Activated CD4-positive, alpha-beta memory T cell treated with anti-CD3 and anti-CD28 coated beads for 36 hours (primary cell): ENCODE data around the gene SP9. TPM values are rescaled to one million over a fixed set of nuclear protein-coding genes. Genes with fewer than 3 reads are reported as not detected.

Experiments
- CTCF ChIA-PET: fragments of 350-600 bp; sonication (Branson Sonifier 250); formaldehyde crosslinking; loops from one replicate; lab custom pipeline; 2021; ENCODE audit warnings: antibody characterized with exemption, inconsistent platforms; lab: Charles Lee
- POLR2A ChIA-PET: fragments of 350-600 bp; sonication (Branson Sonifier 250); formaldehyde crosslinking; loops from one replicate; lab custom pipeline; 2021; ENCODE audit warnings: antibody characterized with exemption; lab: Charles Lee
- DNase-seq: peaks from one replicate; pipeline ENCODE4 v3.0.0-alpha.2; 2020
- H3K27ac Mint-ChIP-seq: one replicate; pipeline ENCODE4 v1.8.0; 2021; ENCODE audit warnings: mixed read lengths
- H3K27me3 Mint-ChIP-seq: one replicate; pipeline ENCODE4 v1.8.0; 2021; ENCODE audit warnings: mixed read lengths
- H3K36me3 Mint-ChIP-seq: one replicate; pipeline ENCODE4 v1.8.0; 2021; ENCODE audit warnings: mixed read lengths
- H3K4me1 Mint-ChIP-seq: one replicate; pipeline ENCODE4 v1.8.0; 2021; ENCODE audit warnings: low read depth, mixed read lengths
- H3K4me3 Mint-ChIP-seq: one replicate; pipeline ENCODE4 v1.8.0; 2021; ENCODE audit warnings: mild to moderate bottlenecking, mixed read lengths
- H3K9me3 Mint-ChIP-seq: one replicate; pipeline ENCODE4 v1.8.0; 2021; ENCODE audit warnings: mixed read lengths
- intact Hi-C: fragments of 100-400 bp; cut with micrococcal nuclease; formaldehyde crosslinking; loops from one replicate; pipeline ENCODE4 v1.15.1; 2023
- total RNA-seq, 2 experiments: library from RNA; stranded (reverse); gene quantifications; one replicate each; pipeline ENCODE4 v1.2.3, GENCODE V29; 2021

Gene SP9
- total RNA-seq, 2 experiments from 2014 or later = not detected

DNA sequence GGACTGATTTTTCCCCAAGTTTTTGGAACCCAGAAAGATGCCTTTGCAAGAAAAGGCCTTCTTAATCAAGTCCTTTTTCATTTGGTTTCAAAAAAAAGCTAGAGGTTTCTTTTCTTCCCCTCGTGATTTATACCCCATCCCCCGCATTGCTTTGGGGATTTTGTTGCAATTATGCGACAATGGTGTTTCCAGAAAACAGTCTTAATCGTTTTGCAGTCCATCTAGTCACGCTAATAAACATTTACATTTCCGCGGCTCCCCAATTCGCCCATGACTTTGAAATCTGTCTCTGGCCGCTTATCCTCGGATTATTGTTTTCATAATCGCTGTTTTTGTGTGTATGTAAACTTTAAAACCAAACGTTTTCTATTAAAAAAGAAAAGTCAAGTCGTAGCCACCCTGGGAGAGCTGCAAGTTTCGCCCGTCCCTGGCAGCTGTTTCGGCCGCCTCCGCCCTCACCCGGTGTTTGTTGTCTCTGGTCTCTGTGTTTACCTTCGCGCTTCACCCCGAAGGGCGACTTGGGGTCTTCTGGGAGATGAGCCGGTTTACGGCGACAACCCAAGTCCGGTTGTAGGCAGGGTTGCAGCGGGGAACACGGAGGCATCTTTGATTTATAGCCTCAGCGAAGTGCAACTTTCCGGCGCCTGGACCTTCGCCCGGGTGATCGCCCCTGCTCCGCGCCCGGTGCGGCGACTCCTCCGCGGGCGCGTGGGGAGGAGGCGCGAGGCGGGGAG, 667 bp downstream of the SP9 start:
- CTCF ChIA-PET = interaction anchor here (1.0 to 1.7 kb wide), 2 partner anchors 10 to 935 kb away, joined by 4 to 13 read pairs; no protein-coding TSS in a partner anchor

GRCh38 chr2:174335988-174336500, 1.3 kb downstream of the SP9 start:
- Mint-ChIP-seq H3K4me1 (peaks cover 44% of the 10 kb centered on the region), H3K9me3 (no peaks in the 10 kb centered on the region), H3K36me3 (no peaks in the 10 kb centered on the region), H3K27ac (peak overlapping the region; percentile 49), H3K4me3 (no peak overlapping the region), H3K27me3 (peaks cover 66% of the 10 kb centered on the region)
- POLR2A ChIA-PET = interaction anchor here (2.1 kb wide), 1 partner anchor 10 kb away, joined by 7 read pairs; no protein-coding TSS in a partner anchor
- intact Hi-C loops = loop anchor here (2.0 to 10.0 kb wide), 2 partner anchors 371 to 1799 kb away; partner anchors contain the start of gene SP3
- peak; percentile 36 for DNase-seq
- CTCF ChIA-PET = interaction anchor here (0.9 to 1.7 kb wide), 2 partner anchors 10 to 42 kb away, joined by 3 to 13 read pairs; no protein-coding TSS in a partner anchor

More for the DNA sequence above, 667 bp downstream of the SP9 start:
- H3K4me3 Mint-ChIP-seq = peak overlapping the region; percentile 46
- peak overlapping the region; percentile 73 for H3K27ac Mint-ChIP-seq
- no peaks in the 10 kb centered on the region for H3K9me3 Mint-ChIP-seq
- H3K4me1 Mint-ChIP-seq = peaks cover 42% of the 10 kb centered on the region
- POLR2A ChIA-PET = interaction anchor here (2.1 kb wide), 1 partner anchor 9 kb away, joined by 7 read pairs; no protein-coding TSS in a partner anchor
- H3K27me3 Mint-ChIP-seq = peaks cover 70% of the 10 kb centered on the region
- no peaks in the 10 kb centered on the region for H3K36me3 Mint-ChIP-seq
- intact Hi-C loops = loop anchor here (2.0 to 10.0 kb wide), 2 partner anchors 371 to 1799 kb away; partner anchors contain the start of gene SP3
- no peak for DNase-seq

DNA sequence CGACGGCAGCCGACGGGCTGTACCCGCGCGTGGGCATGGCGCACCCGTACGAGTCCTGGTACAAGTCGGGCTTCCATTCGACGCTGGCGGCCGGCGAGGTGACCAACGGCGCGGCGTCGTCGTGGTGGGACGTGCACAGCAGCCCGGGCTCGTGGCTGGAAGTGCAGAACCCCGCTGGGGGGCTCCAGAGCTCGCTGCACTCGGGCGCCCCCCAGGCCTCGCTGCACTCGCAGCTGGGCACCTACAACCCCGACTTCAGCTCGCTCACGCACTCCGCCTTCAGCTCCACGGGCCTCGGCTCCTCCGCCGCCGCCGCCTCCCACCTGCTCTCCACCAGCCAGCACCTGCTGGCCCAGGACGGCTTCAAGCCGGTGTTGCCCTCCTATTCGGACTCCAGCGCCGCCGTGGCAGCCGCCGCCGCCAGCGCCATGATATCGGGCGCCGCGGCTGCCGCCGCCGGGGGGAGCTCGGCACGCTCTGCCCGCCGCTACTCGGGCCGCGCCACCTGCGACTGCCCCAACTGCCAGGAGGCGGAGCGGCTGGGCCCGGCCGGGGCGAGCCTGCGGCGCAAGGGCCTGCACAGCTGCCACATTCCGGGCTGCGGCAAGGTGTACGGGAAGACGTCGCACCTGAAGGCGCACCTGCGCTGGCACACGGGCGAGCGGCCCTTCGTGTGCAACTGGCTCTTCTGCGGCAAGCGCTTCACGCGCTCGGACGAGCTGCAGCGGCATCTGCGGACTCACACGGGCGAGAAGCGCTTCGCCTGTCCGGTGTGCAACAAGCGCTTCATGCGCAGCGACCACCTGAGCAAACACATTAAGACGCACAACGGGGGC, 2.0 kb downstream of the SP9 start:
- Mint-ChIP-seq H3K36me3 (no peaks in the 10 kb centered on the region), H3K9me3 (no peaks in the 10 kb centered on the region), H3K27me3 (peaks cover 66% of the 10 kb centered on the region), H3K27ac (no peak overlapping the region), H3K4me1 (peaks cover 50% of the 10 kb centered on the region), H3K4me3 (peak overlapping the region; percentile 51)
- peak; percentile 57 for DNase-seq
- POLR2A ChIA-PET = interaction anchor here (1.0 to 2.1 kb wide), 2 partner anchors 10 to 1181 kb away, joined by 3 to 7 read pairs; no protein-coding TSS in a partner anchor
- CTCF ChIA-PET = interaction anchor here (0.6 to 1.7 kb wide), 3 partner anchors 11 to 401 kb away, joined by 3 to 13 read pairs (median 3); no protein-coding TSS in a partner anchor
- intact Hi-C loops = loop anchor here (10.0 kb wide), 1 partner anchor 1798 kb away; no protein-coding TSS in a partner anchor

DNA sequence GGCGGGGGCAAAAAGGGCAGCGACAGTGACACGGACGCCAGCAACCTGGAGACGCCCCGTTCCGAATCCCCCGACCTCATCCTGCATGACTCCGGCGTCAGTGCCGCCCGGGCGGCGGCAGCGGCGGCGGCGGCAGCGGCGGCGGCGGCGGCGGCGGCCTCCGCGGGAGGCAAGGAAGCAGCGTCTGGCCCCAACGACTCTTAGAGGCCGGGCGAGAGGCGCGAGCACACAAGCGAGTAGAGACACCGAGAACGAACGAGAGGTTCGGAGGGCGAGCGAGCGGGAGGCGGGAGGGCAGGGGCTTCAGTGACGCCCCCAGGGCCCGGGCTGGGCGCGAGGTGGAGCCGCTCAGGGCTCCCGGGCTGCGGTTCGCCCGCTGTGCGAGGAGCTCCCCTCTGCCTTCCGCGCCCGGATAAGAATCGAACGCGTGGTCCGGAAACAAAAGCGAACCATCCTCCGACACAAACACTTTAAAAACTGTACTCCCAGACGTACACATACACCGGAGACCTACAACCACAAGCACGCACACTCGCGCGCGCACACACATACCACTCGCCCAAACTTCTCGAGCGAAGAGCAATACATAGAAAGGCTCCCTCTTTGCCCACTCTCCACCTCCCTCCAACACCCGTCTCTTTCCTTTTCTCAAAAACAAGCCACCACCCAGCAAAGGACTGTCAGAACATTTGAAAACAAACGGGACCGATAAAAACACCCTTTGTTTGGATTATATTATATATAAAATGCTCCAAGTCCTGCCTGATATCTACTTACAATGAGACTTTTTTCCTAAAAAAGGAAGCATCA, 2.8 kb downstream of the SP9 start:
- H3K9me3 Mint-ChIP-seq = no peaks in the 10 kb centered on the region
- peak overlapping the region; percentile 35 for H3K27ac Mint-ChIP-seq
- CTCF ChIA-PET = interaction anchor here (0.6 to 1.7 kb wide), 2 partner anchors 12 to 402 kb away, joined by 3 to 13 read pairs; no protein-coding TSS in a partner anchor
- POLR2A ChIA-PET = interaction anchor here (1.0 to 2.1 kb wide), 2 partner anchors 11 to 1181 kb away, joined by 3 to 7 read pairs; no protein-coding TSS in a partner anchor
- DNase-seq = peak; percentile 50
- peaks cover 61% of the 10 kb centered on the region for H3K27me3 Mint-ChIP-seq
- H3K4me1 Mint-ChIP-seq = peaks cover 47% of the 10 kb centered on the region
- intact Hi-C loops = loop anchor here (10.0 kb wide), 1 partner anchor 1797 kb away; no protein-coding TSS in a partner anchor
- H3K36me3 Mint-ChIP-seq = no peaks in the 10 kb centered on the region
- H3K4me3 Mint-ChIP-seq = peak overlapping the region; percentile 68

DNA sequence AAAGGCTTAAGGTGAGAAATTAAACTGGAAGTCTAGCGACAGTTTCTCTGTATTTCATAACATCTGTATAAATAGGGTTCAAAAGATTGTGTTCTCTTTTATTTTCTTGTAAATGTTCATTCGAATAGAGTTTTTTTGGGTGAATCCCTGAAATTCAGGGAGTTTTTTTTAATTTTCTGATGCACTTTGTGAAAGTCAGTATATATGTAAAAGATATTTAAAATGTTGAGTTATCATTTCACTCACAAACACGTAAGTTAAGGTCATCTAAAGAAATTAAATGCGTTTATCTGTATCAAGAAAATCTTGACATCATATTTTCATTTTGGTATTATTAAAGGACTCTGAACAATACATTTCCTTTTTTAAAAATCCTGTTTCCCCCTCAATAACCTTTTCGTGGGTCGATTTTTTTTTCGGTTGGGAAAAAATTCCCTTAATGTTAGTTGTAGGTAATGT, 3.4 kb downstream of the SP9 start:
- Mint-ChIP-seq H3K36me3 (no peaks in the 10 kb centered on the region), H3K9me3 (no peaks in the 10 kb centered on the region), H3K27me3 (peaks cover 61% of the 10 kb centered on the region), H3K27ac (no peak overlapping the region), H3K4me3 (peak overlapping the region; percentile 68), H3K4me1 (peaks cover 47% of the 10 kb centered on the region)
- intact Hi-C loops = loop anchor here (10.0 kb wide), 1 partner anchor 1797 kb away; no protein-coding TSS in a partner anchor
- DNase-seq = no peak
- CTCF ChIA-PET = no interaction called here
- POLR2A ChIA-PET = no interaction called here

DNA sequence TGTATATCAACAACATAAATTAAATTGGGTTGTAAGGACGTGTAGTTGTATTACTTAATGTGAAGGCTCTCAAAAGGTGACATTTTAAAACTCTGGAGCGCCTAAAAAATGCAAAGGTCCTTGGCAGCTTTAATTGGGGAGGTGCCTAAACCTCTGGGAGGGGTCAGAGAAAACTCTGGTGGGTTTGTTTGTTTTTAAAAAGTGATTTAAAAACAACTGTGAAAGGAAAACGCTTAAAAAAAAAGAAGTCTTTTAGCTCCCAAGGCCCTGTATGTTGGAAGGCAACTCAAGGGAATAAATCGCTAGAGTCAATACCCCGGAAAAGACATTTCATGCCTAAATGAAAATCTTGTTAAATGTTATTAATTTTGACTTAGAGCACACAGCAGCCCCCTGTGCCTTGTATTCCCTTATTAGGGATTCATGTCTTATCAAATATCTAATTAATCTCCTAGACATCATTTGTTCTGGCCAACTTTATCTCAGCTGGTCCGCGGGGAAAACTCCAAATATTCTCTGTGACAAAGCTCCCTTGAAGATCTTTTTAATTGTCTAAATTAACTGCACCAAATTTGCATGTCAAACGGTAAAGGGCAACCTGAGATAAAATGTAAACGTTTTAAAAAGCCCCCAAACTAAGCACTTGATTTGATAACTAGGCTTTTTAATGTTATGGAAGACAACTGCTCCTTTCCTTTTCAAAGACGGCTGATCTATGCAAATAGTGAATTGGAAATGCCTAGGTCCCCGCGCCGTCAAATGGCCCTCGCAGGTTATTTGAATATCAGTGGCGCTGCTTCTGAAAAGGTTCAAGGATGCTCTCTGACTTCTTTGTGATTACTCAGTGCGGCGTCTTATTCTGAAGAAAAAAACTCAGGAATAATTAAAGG, 4.2 kb downstream of the SP9 start:
- ChIA-PET POLR2A (no interaction called here), CTCF (no interaction called here)
- H3K4me3 Mint-ChIP-seq = no peak overlapping the region
- peaks cover 59% of the 10 kb centered on the region for H3K27me3 Mint-ChIP-seq
- peak overlapping the region; percentile 24 for H3K27ac Mint-ChIP-seq
- H3K9me3 Mint-ChIP-seq = no peaks in the 10 kb centered on the region
- no peak for DNase-seq
- no peaks in the 10 kb centered on the region for H3K36me3 Mint-ChIP-seq
- peaks cover 45% of the 10 kb centered on the region for H3K4me1 Mint-ChIP-seq
- intact Hi-C loops = loop anchor here (10.0 kb wide), 1 partner anchor 1796 kb away; no protein-coding TSS in a partner anchor

DNA sequence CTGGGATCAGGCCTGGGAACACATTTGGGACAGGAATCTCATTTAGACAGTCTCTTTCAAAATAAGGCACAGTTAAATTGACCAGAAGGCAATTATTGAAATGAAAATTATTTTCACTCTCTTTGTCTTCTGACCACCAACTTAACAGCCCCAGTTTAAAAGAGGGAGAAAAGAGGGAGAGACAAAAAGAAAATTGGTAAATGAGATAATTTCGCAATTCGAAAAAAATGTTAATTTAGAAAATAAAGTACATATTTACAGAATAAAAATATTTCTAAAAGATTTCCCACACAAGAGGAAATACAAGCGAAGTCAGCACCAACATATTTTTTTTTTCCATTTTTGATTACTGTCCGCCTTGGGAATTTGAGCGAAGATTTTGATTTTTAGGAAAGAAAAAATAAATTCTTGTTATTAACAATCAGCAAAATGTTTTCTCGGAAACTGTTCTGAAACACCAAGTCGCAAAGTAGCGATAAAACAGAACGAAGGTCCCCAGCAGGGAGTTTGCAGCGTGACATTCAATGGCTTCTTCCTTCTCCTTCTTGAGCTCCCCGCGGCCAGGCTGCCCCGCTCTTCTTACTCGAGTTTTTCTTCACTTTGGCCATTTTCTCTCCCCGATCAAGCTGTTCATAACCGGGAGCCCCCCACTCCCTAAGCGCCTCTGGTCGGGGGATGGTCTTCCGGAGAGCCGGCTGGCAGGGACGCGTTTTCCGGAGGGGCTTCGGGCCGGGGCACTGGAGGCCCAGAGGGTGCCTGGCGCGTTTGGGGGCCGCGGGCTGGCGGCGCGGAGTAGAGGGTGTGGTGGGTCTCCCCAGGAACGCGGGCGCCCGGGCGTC, 5.0 kb downstream of the SP9 start:
- POLR2A ChIA-PET = interaction anchor here (0.6 kb wide), 1 partner anchor 315 kb away, joined by 3 read pairs; no protein-coding TSS in a partner anchor
- H3K27ac Mint-ChIP-seq = peak overlapping the region; percentile 24
- H3K9me3 Mint-ChIP-seq = no peaks in the 10 kb centered on the region
- CTCF ChIA-PET = interaction anchor here (1.0 to 2.6 kb wide), 7 partner anchors 9 to 1313 kb away, joined by 3 to 36 read pairs (median 14); no protein-coding TSS in a partner anchor
- intact Hi-C loops = loop anchor here (1.0 to 10.0 kb wide), 10 partner anchors 7 to 1795 kb away; partner anchors contain the start of gene OLA1
- DNase-seq = no peak
- H3K36me3 Mint-ChIP-seq = no peaks in the 10 kb centered on the region
- peak overlapping the region; percentile 24 for H3K4me3 Mint-ChIP-seq
- H3K4me1 Mint-ChIP-seq = peaks cover 46% of the 10 kb centered on the region
- H3K27me3 Mint-ChIP-seq = peaks cover 61% of the 10 kb centered on the region

DNA sequence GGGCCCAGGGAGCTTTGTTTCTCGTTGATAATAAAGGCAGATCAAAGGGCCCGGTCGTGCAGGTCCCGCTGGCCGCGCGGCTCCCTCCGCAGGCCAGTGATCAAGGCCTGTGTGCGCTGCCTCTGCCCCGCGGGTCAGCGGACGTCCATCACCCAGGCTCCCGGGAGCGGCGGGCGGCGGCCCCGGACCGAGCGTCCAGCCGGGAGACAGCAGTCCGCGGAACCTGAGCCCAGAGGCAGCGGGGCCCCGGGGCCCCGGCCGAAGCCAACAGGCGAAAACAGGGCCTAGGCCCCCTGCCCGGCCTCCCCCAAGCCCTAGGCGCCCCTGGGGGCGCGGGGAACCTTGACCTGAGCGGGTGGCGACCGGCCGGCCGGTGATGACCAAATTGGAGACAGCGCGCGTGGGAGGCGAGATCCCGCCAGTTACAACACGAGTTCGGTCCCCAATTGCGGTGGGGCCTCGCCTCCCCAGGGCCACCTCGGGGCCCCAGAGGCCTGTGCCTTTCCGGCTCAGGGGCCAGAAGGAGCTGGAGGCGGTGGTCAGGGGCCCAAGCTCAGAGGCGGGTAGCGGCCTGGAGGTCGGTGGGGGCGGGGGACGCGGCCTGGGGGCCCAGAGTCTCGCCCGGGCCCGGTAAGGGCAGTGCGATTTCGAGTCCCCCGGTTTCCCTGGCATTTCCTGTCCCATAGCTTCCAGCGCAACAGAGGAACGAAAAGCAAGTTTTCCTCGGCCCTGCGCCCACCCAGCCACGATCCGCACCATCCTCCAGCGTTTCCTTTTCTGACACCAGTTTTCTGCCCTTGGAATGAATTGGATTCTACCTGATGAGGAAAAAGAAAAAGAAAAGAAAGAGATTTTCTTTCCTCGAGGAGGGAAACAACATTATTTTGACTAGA, 5.9 kb downstream of the SP9 start:
- Mint-ChIP-seq H3K4me1 (peaks cover 39% of the 10 kb centered on the region), H3K27me3 (peaks cover 57% of the 10 kb centered on the region), H3K36me3 (no peaks in the 10 kb centered on the region), H3K9me3 (no peaks in the 10 kb centered on the region), H3K4me3 (no peak overlapping the region), H3K27ac (peak overlapping the region; percentile 60)
- ChIA-PET POLR2A (no interaction called here), CTCF (interaction anchor here (0.7 to 2.6 kb wide), 28 partner anchors 9 to 1314 kb away, joined by 3 to 36 read pairs (median 5); partner anchors contain the start of genes OLA1 and SCRN3)
- intact Hi-C loops = loop anchor here (1.0 to 10.0 kb wide), 9 partner anchors 8 to 1313 kb away; partner anchors contain the start of gene OLA1
- no peak for DNase-seq
